Transverse colon (tissue), 4 donors: ENCODE results near the gene AGAP1. TPM values are rescaled to one million over a fixed set of nuclear protein-coding genes. Genes with fewer than 3 reads are reported as not detected.

Source experiments
- DNase-seq: peaks from one replicate; pipeline ENCODE4 v3.0.0-alpha.2; 2019
- H3K27ac ChIP-seq, 4 donors: fragments of 200-600 bp; sonication (generic); 2 replicates each; pipeline ENCODE4 v1.5.1; 2016 to 2018; ENCODE audit warnings: inconsistent platforms in 4 of 4
- H3K27me3 ChIP-seq: fragments of 200-600 bp; sonication (generic); 2 replicates; pipeline ENCODE4 v1.5.1; 2017; ENCODE audit warnings: inconsistent platforms
- H3K36me3 ChIP-seq, 4 donors: fragments of 200-600 bp; sonication (generic); 2 replicates each; pipeline ENCODE4 v1.5.1; 2017 to 2019; ENCODE audit warnings: inconsistent platforms in 4 of 4
- H3K4me1 ChIP-seq, 4 donors: fragments of 200-600 bp; sonication (generic); 2 replicates each; pipeline ENCODE4 v1.5.1; 2017 to 2020; ENCODE audit warnings: inconsistent platforms in 4 of 4
- H3K4me3 ChIP-seq, 4 donors: fragments of 200-600 bp; sonication (generic); 1 replicate in 1 of 4; 2 replicates in 3 of 4; pipeline versions ENCODE4 v1.5.1 to v1.6.1; 2017 to 2019; ENCODE audit warnings: inconsistent platforms in 4 of 4
- H3K9me3 ChIP-seq, 2 donors: fragments of 200-600 bp; sonication (generic); 2 replicates each; pipeline ENCODE4 v1.5.1; 2017 to 2019; ENCODE audit warnings: inconsistent platforms in 2 of 2
- CTCF ChIP-seq, 5 experiments: fragments of 200-600 bp in 3 of 5; fragments of 450-650 bp in 2 of 5; sonication (generic) in 3 of 5; IDR thresholded peaks; 1 replicate in 2 of 5; 2 replicates in 3 of 5; pipeline ENCODE4 v1.5.1; 2016 to 2017; ENCODE audit warnings: antibody characterized with exemption in 5 of 5, inconsistent platforms in 3 of 5, mild to moderate bottlenecking in 2 of 5, moderate library complexity in 1 of 5
- EP300 ChIP-seq: sonication (generic); formaldehyde crosslinking; IDR thresholded peaks from one replicate; pipeline ENCODE4 v1.6.1; 2017; ENCODE audit warnings: antibody characterized with exemption, low read depth
- POLR2A ChIP-seq: fragments of 450-650 bp; IDR thresholded peaks from one replicate; pipeline ENCODE4 v1.6.1; 2016; ENCODE audit warnings: antibody characterized with exemption, mild to moderate bottlenecking, moderate library complexity
- POLR2AphosphoS5 ChIP-seq, 3 donors: sonication (generic); formaldehyde crosslinking; IDR thresholded peaks; one replicate each; pipeline ENCODE4 v1.6.1; 2016; ENCODE audit warnings: antibody characterized with exemption in 3 of 3
- WGBS, 2 donors: methylation state at CpG; one replicate each; pipeline ENCODE4 v1.1.5; 2018; ENCODE audit warnings: low coverage in 1 of 2; 5-methylcytosine and 5-hydroxymethylcytosine counted together
- in situ Hi-C, 4 donors: fragments of 200-750 bp; cut with MboI; loops; one replicate each; pipeline versions ENCODE4 v1.15.0 to v1.15.1; 2017; ENCODE audit warnings: low sequenced_read_pairs in 3 of 4, low pct_ligation_motif_present in 1 of 4, low pct_unique_long_range_greater_than_20kb in 1 of 4
- intact Hi-C: fragments of 100-400 bp; cut with DNase I; formaldehyde crosslinking; loops from one replicate; pipeline ENCODE4 v1.15.1; 2023; ENCODE audit warnings: low total_unique reads
- total RNA-seq, 4 donors: library from RNA; depleted of rRNA; stranded (reverse); fragments of >200 nt; gene quantifications; one replicate each; pipeline ENCODE4 v1.1.0, GENCODE V29; 2016

The AGAP1 gene
- total RNA-seq, 4 donors from 2014 or later: 56.1 to 96.9 (median 71.2) TPM

- Histone ChIP-seq H3K9me3 (no peaks in the 10 kb centered on the region), H3K36me3 (no peaks in the 10 kb centered on the region), H3K27ac (peak overlapping the region in 3 of 4 donors; percentile 9 to 51 (median 38)), H3K4me3 (no peak overlapping the region), H3K4me1 (peaks cover 0 to 10% (median 3%) of the 10 kb centered on the region in 4 donors), H3K27me3 (no peaks in the 10 kb centered on the region)
- TF ChIP-seq POLR2AphosphoS5 (IDR thresholded peaks at IDR 0.05) (no peak), EP300 (no peak), POLR2A (no peak), CTCF (IDR thresholded peaks at IDR 0.05) (no peak)
- intact Hi-C loops (loop anchor here (5.0 kb wide), 3 partner anchors 80 to 610 kb away; no protein-coding TSS in a partner anchor), in situ Hi-C loops (loop anchor here (10.0 to 25.0 kb wide), 4 partner anchors 143 to 1210 kb away; partner anchors contain the start of gene AGAP1 (in 1 of the 4))
- WGBS, 2 donors: 40 to 73% methylated on average over 4 to 6 of the region's 6 CpGs
- DNase-seq: peak; percentile 47
Measured at GRCh38 chr2:235747786-235748091, 253.9 kb downstream of the AGAP1 start.

DNA sequence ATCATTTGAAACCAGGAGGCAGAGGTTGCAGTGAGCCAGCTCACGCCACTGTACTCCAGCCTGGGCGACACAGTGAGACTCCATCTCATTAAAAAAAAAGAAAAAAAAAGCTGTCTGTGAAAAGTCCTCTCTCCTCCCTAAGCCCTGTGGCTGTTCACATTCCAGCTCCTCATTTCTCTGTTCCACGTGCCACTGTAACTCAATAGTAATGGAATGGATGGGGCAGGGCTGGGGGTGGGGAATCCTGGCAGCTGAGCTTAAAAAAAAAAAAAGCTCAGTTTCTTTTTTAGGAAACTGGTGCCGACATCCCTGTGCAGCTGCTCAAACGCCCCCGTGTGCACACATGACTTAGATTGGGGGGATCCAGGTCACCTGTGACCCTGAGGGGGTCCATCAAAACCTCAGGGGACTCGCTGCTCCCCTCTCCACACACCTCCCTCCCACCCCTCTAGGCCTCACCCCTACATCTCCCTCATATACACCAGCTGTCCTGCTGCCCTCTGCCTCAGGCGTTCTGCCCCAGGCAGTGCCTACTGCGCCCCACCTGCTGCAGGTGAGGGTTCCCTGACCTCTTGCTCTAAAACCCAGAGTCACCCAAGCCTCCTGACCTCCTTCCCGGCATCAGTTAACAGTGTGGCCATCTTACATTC is 255.4 kb downstream of the AGAP1 start:
- Histone ChIP-seq H3K27ac (peak overlapping the region in 2 of 4 donors; percentile 41 to 49), H3K27me3 (no peaks in the 10 kb centered on the region), H3K36me3 (no peaks in the 10 kb centered on the region), H3K4me1 (peaks cover 0 to 10% (median 3%) of the 10 kb centered on the region in 4 donors), H3K4me3 (no peak overlapping the region), H3K9me3 (no peaks in the 10 kb centered on the region)
- no peak for DNase-seq
- intact Hi-C loops (loop anchor here (5.0 kb wide), 3 partner anchors 82 to 612 kb away; no protein-coding TSS in a partner anchor), in situ Hi-C loops (loop anchor here (10.0 to 25.0 kb wide), 4 partner anchors 144 to 1212 kb away; partner anchors contain the start of gene AGAP1 (in 1 of the 4))
- 71 to 84% methylated on average over 3 to 10 of the region's 10 CpGs for WGBS, 2 donors
- TF ChIP-seq POLR2A: no peak
- no peak for TF ChIP-seq POLR2AphosphoS5 (IDR thresholded peaks at IDR 0.05)
- TF ChIP-seq CTCF (IDR thresholded peaks at IDR 0.05): no peak
- no peak for TF ChIP-seq EP300

GRCh38 chr2:235749771-235750160 is 255.9 kb downstream of the AGAP1 start:
- H3K27me3 ChIP-seq: no peaks in the 10 kb centered on the region
- no peak overlapping the region for H3K4me3 ChIP-seq
- 90 to 95% methylated on average over 3 of the region's 3 CpGs for WGBS, 2 donors
- no peaks in the 10 kb centered on the region for H3K9me3 ChIP-seq
- TF ChIP-seq CTCF (IDR thresholded peaks at IDR 0.05): no peak
- TF ChIP-seq EP300: no peak
- no peak for TF ChIP-seq POLR2AphosphoS5 (IDR thresholded peaks at IDR 0.05)
- TF ChIP-seq POLR2A: no peak
- in situ Hi-C loops: loop anchor here (10.0 to 25.0 kb wide), 5 partner anchors 145 to 1313 kb away; partner anchors contain the start of gene AGAP1 (in 1 of the 4)
- DNase-seq: no peak
- H3K4me1 ChIP-seq: peaks cover 0 to 10% (median 3%) of the 10 kb centered on the region in 4 donors
- no peaks in the 10 kb centered on the region for H3K36me3 ChIP-seq
- intact Hi-C loops: loop anchor here (5.0 kb wide), 3 partner anchors 82 to 612 kb away; no protein-coding TSS in a partner anchor
- H3K27ac ChIP-seq: peak overlapping the region in 1 of 4 donors; percentile 23

GRCh38 chr2:235752846-235753245 is 259.0 kb downstream of the AGAP1 start:
- intact Hi-C loops (no loop called here), in situ Hi-C loops (loop anchor here in 2 of 4 donors (25.0 kb wide), 1 partner anchor 1309 kb away; no protein-coding TSS in a partner anchor)
- no peak for TF ChIP-seq POLR2A
- no peak for TF ChIP-seq EP300
- no peak for TF ChIP-seq POLR2AphosphoS5 (IDR thresholded peaks at IDR 0.05)
- TF ChIP-seq CTCF (IDR thresholded peaks at IDR 0.05): no peak
- peaks cover 0 to 4% (median 0%) of the 10 kb centered on the region in 4 donors for H3K4me1 ChIP-seq
- H3K27me3 ChIP-seq: no peaks in the 10 kb centered on the region
- no peak overlapping the region for H3K27ac ChIP-seq
- H3K4me3 ChIP-seq: no peak overlapping the region
- WGBS, 2 donors: 77 to 80% methylated on average over 1 to 4 of the region's 4 CpGs
- no peaks in the 10 kb centered on the region for H3K36me3 ChIP-seq
- H3K9me3 ChIP-seq: no peaks in the 10 kb centered on the region
- DNase-seq: no peak
